ENCODE data around the gene TPSD1. TPM values are rescaled to one million over a fixed set of nuclear protein-coding genes. Genes with fewer than 3 reads are reported as not detected.
"Not testable (repeated sequence)": the region's sequence is repeated elsewhere in the genome, so short reads cannot be mapped to it uniquely, and the experiment has no call there.

TPSD1 gene
- not detected for total RNA-seq (2021; fragmentation: NEBNext Ultra II Directional; extraction: Animal tissue kit (Norgen Biotek cat#: 25700))
- long read RNA-seq, result 0 reads

- not testable (repeated sequence) for H3K36me3 Mint-ChIP-seq (ENCODE audit: low read depth); H3K27me3 Mint-ChIP-seq (ENCODE audit: insufficient read depth); DNase-seq; H3K4me3 Mint-ChIP-seq; H3K9me3 Mint-ChIP-seq; H3K4me1 Mint-ChIP-seq (ENCODE audit: low read depth); H3K27ac Mint-ChIP-seq
Measured at GRCh38 chr16:1255276-1256122, at the start of gene TPSD1. Gene TPSD1 (plus strand): TSS chr16:1256069. CDS start chr16:1256281, 212 bp downstream.

GRCh38 chr16:1206326-1206725 lies 49.5 kb upstream of the TPSD1 start:
- H3K9me3 Mint-ChIP-seq, result peaks cover 8% of the 10 kb centered on the region; the same call in 1 of the 2 replicates
- H3K4me1 Mint-ChIP-seq (ENCODE audit: low read depth), result no peaks in the 10 kb centered on the region
- no peaks in the 10 kb centered on the region for H3K36me3 Mint-ChIP-seq (ENCODE audit: low read depth)
- H3K27me3 Mint-ChIP-seq (ENCODE audit: insufficient read depth), result peaks cover 6% of the 10 kb centered on the region
- H3K4me3 Mint-ChIP-seq, result no peak overlapping the region
- no peak for DNase-seq
- H3K27ac Mint-ChIP-seq, result no peak overlapping the region
- TF ChIP-seq CTCF (IDR thresholded peaks at IDR 0.05), result no peak

- H3K27ac Mint-ChIP-seq, result no peak overlapping the region
- H3K9me3 Mint-ChIP-seq, result peaks cover 5% of the 10 kb centered on the region; the same call in 1 of the 2 replicates
- peaks cover 6% of the 10 kb centered on the region for H3K27me3 Mint-ChIP-seq (ENCODE audit: insufficient read depth)
- TF ChIP-seq CTCF (IDR thresholded peaks at IDR 0.05), result no peak
- no peaks in the 10 kb centered on the region for H3K36me3 Mint-ChIP-seq (ENCODE audit: low read depth)
- no peaks in the 10 kb centered on the region for H3K4me1 Mint-ChIP-seq (ENCODE audit: low read depth)
- H3K4me3 Mint-ChIP-seq, result no peak overlapping the region
- DNase-seq, result no peak
Measured at GRCh38 chr16:1206786-1207185, 49.1 kb upstream of the TPSD1 start.

GRCh38 chr16:1208239-1208830 lies 47.5 kb upstream of the TPSD1 start:
- no peaks in the 10 kb centered on the region for H3K36me3 Mint-ChIP-seq (ENCODE audit: low read depth)
- no peak for DNase-seq
- peaks cover 5% of the 10 kb centered on the region; the same call in 1 of the 2 replicates for H3K9me3 Mint-ChIP-seq
- H3K4me3 Mint-ChIP-seq, result no peak overlapping the region
- H3K27ac Mint-ChIP-seq, result no peak overlapping the region
- no peaks in the 10 kb centered on the region for H3K4me1 Mint-ChIP-seq (ENCODE audit: low read depth)
- peaks cover 5% of the 10 kb centered on the region for H3K27me3 Mint-ChIP-seq (ENCODE audit: insufficient read depth)
- TF ChIP-seq CTCF (IDR thresholded peaks at IDR 0.05), result no peak

- H3K4me1 Mint-ChIP-seq (ENCODE audit: low read depth), result no peaks in the 10 kb centered on the region
- no peaks in the 10 kb centered on the region for H3K27me3 Mint-ChIP-seq (ENCODE audit: insufficient read depth)
- H3K4me3 Mint-ChIP-seq, result no peak overlapping the region
- no peak for TF ChIP-seq CTCF (IDR thresholded peaks at IDR 0.05)
- 0 out of 2 replicates have a peak, but pooled peaks cover 5% of the 10 kb centered on the region for H3K9me3 Mint-ChIP-seq
- DNase-seq, result no peak
- H3K36me3 Mint-ChIP-seq (ENCODE audit: low read depth), result no peaks in the 10 kb centered on the region
- H3K27ac Mint-ChIP-seq, result no peak overlapping the region
Measured at GRCh38 chr16:1209081-1209480, 46.8 kb upstream of the TPSD1 start.

- Mint-ChIP-seq H3K27me3 (ENCODE audit: insufficient read depth) (no peaks in the 10 kb centered on the region), H3K27ac (no peak overlapping the region), H3K9me3 (0 out of 2 replicates have a peak, but pooled peaks cover 5% of the 10 kb centered on the region), H3K4me1 (ENCODE audit: low read depth) (no peaks in the 10 kb centered on the region), H3K36me3 (ENCODE audit: low read depth) (no peaks in the 10 kb centered on the region), H3K4me3 (no peak overlapping the region)
- no peak for TF ChIP-seq CTCF (IDR thresholded peaks at IDR 0.05)
- no peak for DNase-seq
Measured at GRCh38 chr16:1210461-1210860, 45.4 kb upstream of the TPSD1 start.
